MM.1S (cell line): ENCODE results near the gene NCAPH2.

Source experiments
- CTCF ChIP-seq: fragments of 300-600 bp; sonication (generic); IDR thresholded peaks from 2 replicates; pipeline ENCODE4 v1.5.1; 2016; ENCODE audit warnings: antibody characterized with exemption, low read length, mixed read lengths
- EZH2 ChIP-seq: fragments of 300-600 bp; sonication (generic); optimal IDR thresholded peaks from 2 replicates; pipeline ENCODE3; 2017; ENCODE audit warnings: low read depth, mild to moderate bottlenecking, antibody characterized with exemption, low read length, mixed read lengths
- EZH2phosphoT487 ChIP-seq: fragments of 300-600 bp; sonication (generic); IDR thresholded peaks from 2 replicates; pipeline ENCODE4 v1.6.1; 2018; ENCODE audit warnings: antibody characterized with exemption, low read length

GRCh38 chr22:50508897-50509296 lies 873 bp downstream of the NCAPH2 start:
- TF ChIP-seq CTCF (no peak), EZH2phosphoT487 (no peak), EZH2 (no peak)
